ENCODE measurements around the gene SRPX.

DNA sequence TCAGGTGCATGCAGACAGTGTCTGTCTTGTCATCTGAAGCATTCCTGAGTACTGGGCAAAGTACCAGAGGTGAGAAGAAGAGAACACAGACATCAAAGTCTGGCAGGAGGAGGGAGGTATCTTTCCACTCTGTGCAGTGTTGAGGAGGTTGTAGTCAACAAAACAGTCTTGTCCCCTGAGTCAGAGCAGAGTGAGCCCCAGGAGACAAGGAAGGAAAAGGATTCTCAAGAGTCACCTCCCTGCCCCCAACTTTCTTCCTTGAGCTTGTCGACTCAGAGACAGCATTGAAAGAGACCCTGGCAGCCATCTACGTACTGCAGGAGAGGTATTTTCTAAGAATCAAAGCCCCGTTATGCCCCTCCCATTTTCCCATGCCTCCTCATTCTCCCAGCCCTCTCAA, 4.4 kb upstream of the SRPX start:
- TF ChIP-seq POLR2A (IDR thresholded peaks at IDR 0.05) = no peak
- TF ChIP-seq, protein P1, sequence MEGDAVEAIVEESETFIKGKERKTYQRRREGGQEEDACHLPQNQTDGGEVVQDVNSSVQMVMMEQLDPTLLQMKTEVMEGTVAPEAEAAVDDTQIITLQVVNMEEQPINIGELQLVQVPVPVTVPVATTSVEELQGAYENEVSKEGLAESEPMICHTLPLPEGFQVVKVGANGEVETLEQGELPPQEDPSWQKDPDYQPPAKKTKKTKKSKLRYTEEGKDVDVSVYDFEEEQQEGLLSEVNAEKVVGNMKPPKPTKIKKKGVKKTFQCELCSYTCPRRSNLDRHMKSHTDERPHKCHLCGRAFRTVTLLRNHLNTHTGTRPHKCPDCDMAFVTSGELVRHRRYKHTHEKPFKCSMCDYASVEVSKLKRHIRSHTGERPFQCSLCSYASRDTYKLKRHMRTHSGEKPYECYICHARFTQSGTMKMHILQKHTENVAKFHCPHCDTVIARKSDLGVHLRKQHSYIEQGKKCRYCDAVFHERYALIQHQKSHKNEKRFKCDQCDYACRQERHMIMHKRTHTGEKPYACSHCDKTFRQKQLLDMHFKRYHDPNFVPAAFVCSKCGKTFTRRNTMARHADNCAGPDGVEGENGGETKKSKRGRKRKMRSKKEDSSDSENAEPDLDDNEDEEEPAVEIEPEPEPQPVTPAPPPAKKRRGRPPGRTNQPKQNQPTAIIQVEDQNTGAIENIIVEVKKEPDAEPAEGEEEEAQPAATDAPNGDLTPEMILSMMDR (IDR thresholded peaks at IDR 0.05) = no peak
